NCI-H446 (cell line): Measurements from ENCODE around the gene CCDC57.

ENCODE experiments used
- DNase-seq, 2 experiments: peaks; one replicate each; lab custom pipeline; 2025; lab: John Stamatoyannopoulos, UW

Gene CCDC57

GRCh38 chr17:82080789-82081464 lies 131.7 kb downstream of the CCDC57 start:
- DNase-seq = no peak

- DNase-seq = no peak
Measured at GRCh38 chr17:82080048-82080788, 132.4 kb downstream of the CCDC57 start.

GRCh38 chr17:82079001-82079677 lies 133.5 kb downstream of the CCDC57 start:
- no peak for DNase-seq

GRCh38 chr17:82078433-82078832 lies 134.2 kb downstream of the CCDC57 start:
- DNase-seq = no peak

GRCh38 chr17:82077617-82078358 lies 134.9 kb downstream of the CCDC57 start:
- no peak for DNase-seq

- no peak for DNase-seq
Measured at GRCh38 chr17:82076785-82077591, 135.7 kb downstream of the CCDC57 start.

GRCh38 chr17:82076018-82076784 lies 136.4 kb downstream of the CCDC57 start:
- DNase-seq = no peak

GRCh38 chr17:82073446-82073845 lies 139.2 kb downstream of the CCDC57 start:
- DNase-seq = no peak

GRCh38 chr17:82072827-82073226 lies 139.8 kb downstream of the CCDC57 start:
- no peak for DNase-seq

- DNase-seq = no peak
Measured at GRCh38 chr17:82070611-82071010, 142.0 kb downstream of the CCDC57 start.

- DNase-seq = peak in 1 of 2 experiments; percentile 76
Measured at GRCh38 chr17:82065638-82066303, 146.9 kb downstream of the CCDC57 start, which contains the start of gene DUS1L. TSS of gene DUS1L (minus strand) at chr17:82065804. CDS start at chr17:82065059, 745 bp downstream.

- no peak for DNase-seq
Measured at GRCh38 chr17:82065193-82065637, 147.4 kb downstream of the CCDC57 start.

GRCh38 chr17:82064433-82065192 lies 148.0 kb downstream of the CCDC57 start:
- DNase-seq = no peak

GRCh38 chr17:82063424-82064415 lies 148.9 kb downstream of the CCDC57 start:
- no peak for DNase-seq

- DNase-seq = no peak
Measured at GRCh38 chr17:82062984-82063368, 149.7 kb downstream of the CCDC57 start.

- DNase-seq = no peak
Measured at GRCh38 chr17:82062076-82062983, 150.3 kb downstream of the CCDC57 start.
